NCI-H345 treated with DMSO at 0.1 percent for 48 hours (cell line): ENCODE results near the gene HSPH1.
"Not testable (repeated sequence)": the region's sequence is repeated elsewhere in the genome, so short reads cannot be mapped to it uniquely, and the experiment has no call there.

Experiments used
- DNase-seq: peaks from one replicate; lab custom pipeline; 2025; ENCODE audit not compliant: unreplicated experiment; lab: John Stamatoyannopoulos, UW

The HSPH1 gene

DNA sequence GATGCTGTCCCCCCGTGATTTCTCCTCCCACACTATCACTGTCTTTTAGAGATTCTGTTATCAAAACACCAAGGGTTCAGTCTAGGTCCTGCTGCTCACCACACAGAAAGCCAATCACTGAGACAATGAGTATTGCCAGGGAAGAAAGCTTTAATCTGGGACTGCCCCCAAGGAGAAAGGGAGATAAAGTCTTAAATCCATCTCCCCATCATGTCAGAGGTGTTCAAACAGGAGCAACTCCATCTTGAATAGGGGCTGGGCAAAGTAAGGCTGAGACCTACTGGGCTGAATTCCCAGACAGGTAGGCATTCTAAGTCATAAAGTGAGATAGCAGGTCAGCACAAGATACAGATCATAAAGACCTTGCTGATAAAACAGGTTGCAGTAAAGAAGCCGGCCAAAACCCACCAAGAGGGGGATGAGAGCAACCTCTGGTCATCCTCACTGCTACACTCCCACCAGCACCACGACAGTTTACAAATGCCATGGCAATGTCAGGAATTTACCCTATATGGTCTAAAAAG is 63.7 kb downstream of the HSPH1 start:
- DNase-seq = not testable (repeated sequence)

DNA sequence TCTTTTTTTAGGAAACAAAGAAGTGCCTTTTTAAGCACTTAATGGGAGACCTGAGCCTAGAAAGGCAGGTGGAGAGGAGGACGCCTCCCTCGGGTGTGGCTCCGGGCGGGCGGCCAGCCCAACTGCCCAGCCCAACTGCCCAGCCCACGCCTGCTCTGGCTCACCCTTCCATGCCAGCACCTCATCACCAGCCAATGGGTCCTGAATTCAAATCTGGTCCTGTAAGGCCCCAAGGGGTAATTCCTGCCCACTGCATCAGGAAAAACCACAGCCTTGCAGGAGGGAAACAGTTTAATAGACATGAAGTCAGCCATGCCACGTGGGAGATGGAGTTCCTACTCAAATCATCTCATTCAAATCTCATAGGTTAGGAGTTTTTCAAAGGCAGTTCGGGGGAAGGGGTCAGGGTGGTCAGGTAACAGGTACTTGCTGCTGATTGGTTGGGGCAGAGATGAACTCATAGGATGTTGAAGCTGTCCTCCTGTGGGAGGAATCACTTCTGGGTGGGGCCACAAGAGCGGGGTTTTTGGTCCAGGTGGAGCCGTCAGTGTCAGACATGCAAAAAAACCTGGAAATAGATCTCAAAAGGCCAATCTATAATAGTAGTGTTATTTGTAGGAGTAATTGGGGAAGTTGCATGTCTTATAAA is 64.9 kb downstream of the HSPH1 start:
- DNase-seq = no peak

DNA sequence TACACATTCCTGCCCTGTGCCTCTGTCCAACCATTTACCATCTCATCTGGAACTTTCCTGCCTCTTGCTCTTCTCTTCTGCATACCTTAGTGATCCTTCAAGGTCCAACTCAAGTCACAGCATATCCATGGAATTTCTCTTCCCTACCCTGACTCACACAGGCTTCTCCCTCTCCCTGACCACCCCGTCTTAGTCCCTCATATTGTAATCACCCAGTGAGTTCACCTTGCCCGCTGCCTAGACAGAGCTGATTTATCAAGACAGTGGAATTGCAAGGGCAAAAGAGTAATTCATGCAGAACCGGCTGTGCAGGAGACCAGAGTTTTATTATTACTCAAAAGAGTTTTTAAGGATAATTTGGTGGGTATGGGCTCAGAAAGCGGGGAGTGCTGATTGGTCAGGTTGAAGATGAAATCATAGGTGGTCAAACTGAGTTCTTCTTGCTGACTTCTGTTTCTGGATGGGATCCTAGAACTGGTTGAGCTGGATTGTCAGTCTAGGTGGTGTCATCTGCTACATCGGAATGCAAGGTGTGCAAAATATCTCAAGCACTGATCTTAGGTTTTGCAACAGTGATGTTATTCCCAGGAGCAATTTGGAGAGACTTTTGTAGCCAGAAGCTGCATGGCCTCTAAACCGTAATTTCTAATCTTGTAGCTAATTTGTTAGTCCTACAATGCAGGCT is 67.2 kb downstream of the HSPH1 start:
- no peak for DNase-seq

DNA sequence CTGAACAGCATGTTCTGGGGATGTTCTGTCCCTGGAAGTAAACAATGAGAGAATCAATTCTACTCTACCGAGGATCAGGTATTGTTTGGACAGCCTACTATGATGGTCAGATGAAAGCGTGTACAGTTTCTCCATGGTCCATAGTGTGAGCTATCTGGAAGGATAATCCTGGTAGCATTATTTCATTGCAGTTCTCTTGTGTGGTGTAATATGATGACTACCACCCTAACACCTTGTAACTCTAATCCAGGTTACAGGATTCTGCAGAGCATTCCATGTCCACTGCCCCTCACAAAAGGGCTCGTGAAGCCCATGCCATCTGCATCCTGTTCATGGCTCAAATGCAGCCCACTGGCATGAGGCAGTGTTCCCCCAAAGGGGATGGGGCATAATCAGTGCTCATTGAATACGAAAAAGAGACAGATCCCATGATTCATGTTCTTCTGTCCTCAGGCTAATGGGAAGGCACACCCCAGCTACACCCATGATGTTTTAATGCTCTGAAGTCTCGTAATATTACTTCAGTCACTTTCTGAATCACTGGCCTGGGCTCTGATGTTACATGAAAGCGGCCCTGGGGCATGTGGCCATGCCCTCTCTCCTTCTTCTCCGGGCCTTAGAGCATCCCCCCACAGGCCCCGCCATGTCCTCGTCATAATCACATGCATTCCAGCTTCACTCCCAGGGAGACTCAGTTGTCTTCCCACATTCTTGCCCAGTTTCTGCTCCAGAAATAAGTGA is 68.4 kb downstream of the HSPH1 start:
- DNase-seq = no peak

DNA sequence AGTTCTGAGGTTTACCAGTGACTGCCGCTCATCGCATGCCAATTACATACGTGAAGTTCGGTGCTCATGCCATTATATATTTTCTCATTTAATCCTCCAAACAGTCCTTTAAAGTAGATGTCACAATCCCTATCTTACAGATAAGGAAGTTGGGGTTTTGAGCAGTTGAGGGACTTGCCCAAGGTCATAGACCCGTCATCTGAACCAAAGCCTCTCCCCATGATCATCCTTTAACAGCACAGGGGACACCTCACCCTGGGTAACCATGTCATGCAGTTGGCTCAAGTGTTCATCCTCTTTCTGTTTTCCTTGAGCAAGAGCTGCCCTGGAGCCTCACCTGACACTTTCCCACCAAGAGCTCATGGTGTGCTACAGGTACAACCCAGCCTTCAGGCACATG is 69.1 kb downstream of the HSPH1 start:
- no peak for DNase-seq

DNA sequence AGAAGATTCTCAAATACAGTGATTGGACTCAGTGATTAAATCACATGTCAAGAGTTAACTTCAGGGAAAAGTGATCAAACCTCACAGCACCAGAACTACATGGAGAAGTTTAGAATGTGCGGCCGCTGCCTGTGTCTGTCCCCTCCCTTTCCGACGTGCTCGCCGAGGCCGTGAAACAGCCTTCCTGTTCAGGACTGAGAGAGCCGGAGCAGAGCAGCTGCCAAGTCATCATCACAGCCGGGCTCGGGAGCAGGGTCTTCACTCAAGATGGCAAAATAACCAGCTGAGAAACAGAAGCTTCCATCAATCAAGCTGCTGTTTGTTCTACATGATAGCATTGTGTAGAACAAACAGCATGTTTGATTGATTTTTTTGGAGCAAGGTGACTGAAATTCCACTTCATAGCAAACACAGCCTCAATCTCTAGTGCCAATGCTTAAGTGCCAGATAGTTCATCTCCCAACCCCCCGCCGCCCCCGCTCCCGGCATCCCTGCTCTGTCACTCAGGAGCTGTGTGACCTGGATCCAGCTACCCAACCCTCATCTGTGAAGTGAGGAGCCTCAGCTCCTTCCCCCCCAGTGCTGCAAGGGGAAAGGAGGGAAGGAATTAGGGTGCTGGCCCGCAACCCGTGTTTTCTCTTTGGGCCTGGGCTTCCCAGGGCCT is 70.6 kb downstream of the HSPH1 start:
- peak; percentile 10 for DNase-seq

DNA sequence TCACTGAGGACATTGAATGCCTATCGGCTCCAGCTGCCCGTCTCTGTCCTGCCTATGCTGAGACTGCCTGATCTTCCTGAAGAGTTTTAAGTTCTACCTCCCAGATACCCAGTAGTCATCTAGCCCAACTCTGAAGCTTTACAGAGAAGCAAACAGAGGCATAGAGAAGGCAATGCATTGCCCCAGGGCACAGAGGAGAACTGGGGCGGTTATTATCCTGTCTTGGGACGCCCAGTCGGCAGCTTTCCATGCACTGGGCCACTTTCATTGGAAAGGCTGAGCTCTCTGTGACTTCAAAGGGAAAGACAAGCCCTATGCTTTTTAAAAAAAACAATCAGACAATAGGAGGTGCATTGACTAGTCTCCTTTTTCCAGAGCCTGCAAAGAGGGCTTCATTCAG is 71.6 kb downstream of the HSPH1 start:
- DNase-seq = no peak

DNA sequence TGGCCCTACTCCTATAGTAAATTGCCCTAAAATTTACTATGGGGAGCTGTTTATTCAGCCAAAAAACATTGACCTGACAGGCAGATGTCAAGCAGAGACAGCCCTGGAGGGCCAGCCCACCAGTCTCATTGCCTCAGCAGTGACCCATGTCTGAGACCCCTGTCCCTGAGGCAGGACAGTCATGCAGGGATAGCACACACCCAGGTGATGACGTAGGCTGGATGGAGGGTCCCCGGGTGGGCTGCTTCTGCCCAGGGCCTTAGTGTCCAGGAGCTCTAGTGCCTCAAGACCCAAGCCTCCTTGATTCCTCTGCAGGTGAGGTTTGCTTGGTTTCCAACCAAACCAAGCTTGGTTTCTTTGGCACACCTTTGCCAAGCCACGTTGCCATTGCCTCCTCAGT is 72.1 kb downstream of the HSPH1 start:
- no peak for DNase-seq

DNA sequence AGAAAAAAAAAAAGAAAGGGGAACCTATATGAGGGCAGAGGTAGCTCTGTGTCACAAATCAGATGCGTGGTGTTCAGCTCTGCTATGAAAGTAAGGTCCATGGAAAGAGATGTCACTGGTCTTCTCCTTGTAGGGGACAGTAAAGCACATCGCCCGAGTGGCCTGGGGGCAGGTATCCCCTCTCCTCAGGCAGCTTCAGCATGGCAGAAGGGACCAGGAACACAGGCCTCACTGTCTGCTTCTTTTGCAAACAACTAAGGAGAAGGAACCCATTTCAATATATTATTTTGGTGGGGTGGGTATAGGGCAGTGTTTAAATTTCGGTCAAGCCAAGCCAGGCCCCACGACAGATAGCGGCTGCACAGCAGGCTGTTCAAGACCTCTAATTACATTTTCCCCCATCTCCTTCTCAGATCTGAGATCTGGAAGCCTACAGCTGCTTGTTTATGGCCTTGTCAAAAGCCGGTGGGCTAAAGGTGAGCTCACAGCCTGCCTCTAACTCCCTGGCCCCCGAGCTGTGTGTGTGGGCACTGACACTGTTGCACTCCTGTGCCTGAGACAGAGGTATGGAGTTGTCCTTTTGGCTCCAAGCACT is 72.8 kb downstream of the HSPH1 start:
- no peak for DNase-seq
